Activated CD4-positive, alpha-beta T cell treated with anti-CD3 and anti-CD28 coated beads, Interleukin-2, amount 50 U/mL, for 16 hours (primary cell): Measurements from ENCODE around the gene EZH1.

ENCODE experiments used
- DNase-seq: peaks from one replicate; pipeline ENCODE4 v3.0.0-alpha.2; 2020

Gene EZH1

GRCh38 chr17:42706732-42707131, 38.1 kb downstream of the EZH1 start:
- peak; percentile 93 for DNase-seq

GRCh38 chr17:42704837-42705494, 39.9 kb downstream of the EZH1 start:
- DNase-seq: peak; percentile 94

- DNase-seq: peak; percentile 68
Observed at GRCh38 chr17:42704490-42704836, 40.4 kb downstream of the EZH1 start.

GRCh38 chr17:42702446-42702845, 42.4 kb downstream of the EZH1 start:
- DNase-seq: no peak

GRCh38 chr17:42700586-42701289, 44.1 kb downstream of the EZH1 start:
- DNase-seq: no peak

GRCh38 chr17:42699415-42699740, 45.5 kb downstream of the EZH1 start:
- DNase-seq: no peak

- no peak for DNase-seq
Observed at GRCh38 chr17:42698736-42699414, 46.0 kb downstream of the EZH1 start.

- no peak for DNase-seq
Observed at GRCh38 chr17:42697108-42697811, 47.6 kb downstream of the EZH1 start.

GRCh38 chr17:42695500-42695899, 49.3 kb downstream of the EZH1 start:
- DNase-seq: no peak

- no peak for DNase-seq
Observed at GRCh38 chr17:42694524-42694923, 50.3 kb downstream of the EZH1 start.

- no peak for DNase-seq
Observed at GRCh38 chr17:42692489-42692888, 52.4 kb downstream of the EZH1 start.

- no peak for DNase-seq
Observed at GRCh38 chr17:42691021-42691545, 53.8 kb downstream of the EZH1 start.

GRCh38 chr17:42690596-42690995, 54.2 kb downstream of the EZH1 start:
- DNase-seq: no peak

GRCh38 chr17:42687707-42688320, 57.0 kb downstream of the EZH1 start:
- no peak for DNase-seq

GRCh38 chr17:42686520-42687128, 58.2 kb downstream of the EZH1 start:
- no peak for DNase-seq

- DNase-seq: no peak
Observed at GRCh38 chr17:42685831-42686230, 59.0 kb downstream of the EZH1 start.

GRCh38 chr17:42684929-42685556, 59.8 kb downstream of the EZH1 start:
- no peak for DNase-seq

- DNase-seq: no peak
Observed at GRCh38 chr17:42683407-42684034, 61.3 kb downstream of the EZH1 start.

GRCh38 chr17:42682722-42683403, 62.0 kb downstream of the EZH1 start:
- DNase-seq: no peak

GRCh38 chr17:42681976-42682721, 62.7 kb downstream of the EZH1 start, which contains the start of gene CNTNAP1:
Gene CNTNAP1, plus strand, starts transcription at chr17:42682531. Its CDS starts 299 bp downstream, at chr17:42682830.
- no peak for DNase-seq
